GM18520 (cell line): ENCODE data around the gene JAG2.

Source experiments
- ATAC-seq: cut with Tn5 transposase; IDR thresholded peaks from one replicate; pipeline ENCODE4 v1.9.1; 2021; ENCODE audit not compliant: unreplicated experiment

The JAG2 gene

GRCh38 chr14:105142651-105143450 is 25.7 kb downstream of the JAG2 start:
- no peak for ATAC-seq

- ATAC-seq: no peak
These were observed 26.9 kb downstream of the JAG2 start for GRCh38 chr14:105141486-105142281.

DNA sequence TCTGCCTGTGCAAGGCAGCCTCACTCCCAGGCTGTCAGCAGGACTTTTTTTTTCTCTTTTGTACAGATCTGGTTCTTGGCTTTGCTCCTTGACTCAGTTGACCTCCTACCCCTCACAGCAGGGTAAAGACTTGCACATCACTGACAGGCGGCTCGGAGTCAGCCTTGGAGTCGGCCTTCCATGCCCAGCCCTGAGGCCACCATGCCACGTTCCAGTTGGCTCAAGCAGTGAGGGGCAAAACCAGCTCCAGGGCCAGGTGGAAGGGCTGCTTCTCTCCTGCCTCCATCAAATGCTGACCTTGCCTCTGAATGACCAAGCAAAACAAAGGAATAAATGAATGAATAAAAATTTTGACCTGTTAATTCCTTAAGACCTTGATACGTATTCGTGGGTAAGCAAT is 27.6 kb downstream of the JAG2 start:
- ATAC-seq: no peak

GRCh38 chr14:105140581-105140980 is 28.0 kb downstream of the JAG2 start:
- ATAC-seq: no peak

GRCh38 chr14:105139831-105140239 is 28.7 kb downstream of the JAG2 start:
- ATAC-seq: no peak

DNA sequence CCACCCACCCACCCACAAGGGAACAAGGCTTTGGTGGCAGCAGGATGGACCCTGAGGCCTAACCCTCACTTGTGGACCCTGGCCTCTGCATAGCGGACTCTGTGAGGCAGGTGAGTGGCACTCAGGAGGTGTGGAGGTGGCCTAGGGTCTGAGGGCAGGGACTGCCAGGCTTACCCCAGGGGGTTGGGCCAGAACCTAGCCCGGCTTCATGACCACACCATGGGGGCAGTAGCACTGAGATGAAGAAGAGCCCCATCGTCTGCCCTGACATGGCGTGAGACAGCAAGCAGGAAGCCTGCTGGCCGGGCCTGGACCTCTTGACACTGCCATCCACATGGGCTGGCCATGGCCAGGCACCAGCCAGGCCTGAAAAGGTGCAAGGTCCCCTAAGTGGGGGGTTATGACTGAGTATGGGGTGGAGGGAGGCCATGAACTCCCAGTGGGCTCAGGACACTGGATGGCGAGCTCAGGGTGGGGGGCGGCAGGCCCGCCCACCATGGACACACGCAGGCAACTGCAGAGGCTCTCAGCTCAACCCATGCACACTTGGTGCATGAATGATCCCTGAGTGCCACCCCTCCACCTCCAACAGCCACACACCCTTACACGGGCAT is 29.3 kb downstream of the JAG2 start:
- no peak for ATAC-seq

DNA sequence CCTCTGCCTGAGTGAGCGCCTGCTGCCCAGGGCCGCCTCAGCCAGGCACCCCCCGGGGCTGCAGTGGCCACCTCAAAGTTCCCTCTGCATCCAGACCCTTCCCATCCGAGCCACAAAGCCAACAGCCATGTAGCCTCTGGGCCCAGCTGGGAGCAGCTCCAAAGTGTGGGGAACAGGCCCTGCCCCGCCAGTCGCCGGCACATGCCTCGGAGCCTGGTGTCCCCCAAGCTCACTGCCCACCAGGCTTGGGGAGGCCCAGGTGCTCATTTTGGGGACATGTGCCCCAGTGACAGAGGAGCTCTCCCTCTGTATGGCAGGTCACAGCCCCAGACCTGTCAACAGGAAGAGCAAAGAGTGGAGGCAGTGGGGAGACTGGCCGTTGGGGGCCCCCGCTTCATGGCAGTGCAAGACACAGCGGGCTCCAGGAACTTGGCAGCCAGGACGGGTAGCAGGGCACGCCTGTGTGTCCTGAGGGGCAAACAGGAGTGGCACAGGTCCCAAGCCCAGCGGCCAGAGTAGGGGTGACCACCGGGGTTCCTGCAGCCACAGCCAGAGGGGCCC is 29.9 kb downstream of the JAG2 start:
- ATAC-seq: no peak

DNA sequence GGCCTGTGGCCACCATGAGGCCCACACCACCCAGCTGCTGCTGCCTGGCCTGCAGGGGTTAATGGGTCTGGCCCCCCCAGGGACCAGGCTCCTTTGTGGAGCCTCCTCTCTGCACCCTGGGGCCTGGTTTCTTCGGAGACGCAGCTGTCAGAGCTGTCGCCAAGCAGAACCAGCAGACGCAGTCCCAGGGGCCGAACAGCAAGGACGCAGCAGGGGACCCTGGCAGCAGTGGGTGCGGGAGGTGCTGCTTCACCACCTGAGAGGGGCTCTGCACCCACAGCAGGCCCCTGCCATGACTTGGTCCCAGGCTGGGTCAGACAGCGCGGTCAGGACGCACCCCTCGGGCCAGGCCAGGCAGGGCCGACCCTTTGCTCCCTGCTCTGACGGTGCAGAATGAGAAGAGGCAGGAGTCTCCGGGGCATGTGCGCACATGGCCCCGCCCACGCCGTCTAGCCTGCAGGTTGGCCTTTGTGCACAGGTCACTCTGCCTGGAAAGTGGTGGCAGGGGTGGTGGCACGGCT is 30.5 kb downstream of the JAG2 start:
- no peak for ATAC-seq

DNA sequence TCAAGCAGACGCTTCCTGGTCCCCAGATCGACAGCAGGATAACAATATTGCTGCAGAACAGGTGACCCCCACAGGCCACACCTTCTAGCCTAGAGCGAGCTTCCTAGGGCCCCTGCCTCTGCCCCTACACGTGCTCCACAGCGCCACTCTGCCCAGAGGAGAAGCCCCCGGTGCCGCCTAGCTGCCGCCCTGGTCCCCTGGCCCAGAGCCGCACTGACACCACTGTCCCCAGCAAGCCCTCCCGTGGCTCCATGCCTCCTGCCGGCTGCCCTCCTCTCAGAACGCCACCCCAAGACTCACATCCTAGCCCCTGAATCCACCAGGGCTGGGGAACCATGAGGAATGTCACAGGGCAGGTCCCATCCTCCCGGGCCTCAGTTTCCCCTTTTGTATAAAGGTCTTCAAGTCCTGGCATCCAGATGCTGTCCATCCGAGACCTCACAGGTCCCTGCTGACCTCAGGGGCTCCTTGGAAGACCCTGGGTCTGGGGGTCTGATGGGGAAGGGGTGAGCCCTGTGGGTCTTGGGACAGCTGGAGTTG is 31.0 kb downstream of the JAG2 start:
- ATAC-seq: no peak

GRCh38 chr14:105136401-105137322 is 31.9 kb downstream of the JAG2 start:
- no peak for ATAC-seq

DNA sequence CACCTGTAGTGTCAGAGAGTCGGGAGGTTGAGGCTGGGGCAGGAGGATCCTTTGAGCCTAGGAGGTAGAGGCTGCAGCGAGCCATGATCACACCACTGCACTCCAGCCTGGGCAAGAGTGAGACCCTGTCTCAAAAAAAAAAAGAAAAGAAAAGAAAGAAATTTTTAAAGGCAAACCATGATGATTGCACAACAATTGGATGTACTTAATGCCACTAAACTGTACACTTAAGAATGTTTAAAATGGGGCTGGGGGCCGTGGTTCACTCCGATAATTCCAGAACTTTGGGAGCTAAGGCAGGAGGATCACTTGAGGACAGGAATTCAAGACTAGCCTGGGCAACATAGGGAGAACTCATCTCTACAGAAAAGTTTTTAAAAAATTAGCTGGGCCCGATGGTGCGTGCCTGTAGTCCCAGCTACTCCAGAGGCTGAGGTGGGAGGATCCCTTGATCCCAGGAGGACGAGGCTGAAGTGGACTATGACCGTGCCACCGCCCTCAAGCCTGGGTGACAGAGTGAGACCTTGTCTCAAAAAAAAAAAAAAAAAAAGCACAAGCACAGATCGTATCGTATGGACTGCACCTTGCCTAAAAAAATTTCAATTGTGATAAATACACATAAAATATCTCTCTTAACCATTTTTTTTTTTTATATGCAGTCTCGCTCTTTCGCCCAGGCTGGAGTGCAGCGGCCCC is 32.7 kb downstream of the JAG2 start:
- ATAC-seq: no peak

- no peak for ATAC-seq
These were observed 35.5 kb downstream of the JAG2 start for GRCh38 chr14:105132921-105133654.

DNA sequence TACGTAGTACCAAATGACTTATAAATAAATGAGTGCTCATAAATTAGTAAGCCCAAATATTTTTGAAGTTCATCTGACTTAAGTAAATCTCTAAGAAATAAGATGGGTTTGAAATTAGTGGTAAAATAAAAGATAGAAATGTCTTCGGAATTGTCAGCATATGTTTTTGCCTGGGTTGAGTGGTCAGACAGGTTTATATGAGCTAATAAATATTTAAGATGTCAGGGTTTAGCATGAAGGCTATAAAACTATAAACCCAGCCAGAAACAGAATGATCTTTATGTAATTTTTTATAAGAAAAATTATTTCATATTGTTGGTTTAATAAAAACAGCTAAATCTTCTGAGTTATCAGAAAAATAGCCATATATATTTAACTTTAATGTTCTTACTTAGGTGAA is 37.3 kb downstream of the JAG2 start:
- no peak for ATAC-seq

DNA sequence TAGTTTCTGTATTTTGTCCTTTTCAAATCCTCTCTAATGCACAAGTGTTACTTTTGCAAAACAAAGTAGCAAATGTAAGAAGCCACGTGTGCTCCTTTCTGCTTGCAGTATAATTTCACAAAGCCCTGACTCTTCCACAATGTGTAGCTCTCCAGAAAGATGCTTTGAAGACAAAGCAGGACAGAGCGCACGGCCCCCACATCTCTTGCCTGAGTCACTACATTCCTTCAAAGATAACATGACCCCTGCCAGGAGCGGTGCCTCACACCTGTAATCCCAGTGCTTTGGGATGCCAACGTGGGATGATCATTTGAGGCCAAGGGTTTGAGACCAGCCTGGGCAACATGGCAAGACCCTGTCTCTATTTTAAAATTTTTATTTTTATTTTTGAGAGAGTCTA is 40.5 kb downstream of the JAG2 start:
- no peak for ATAC-seq

DNA sequence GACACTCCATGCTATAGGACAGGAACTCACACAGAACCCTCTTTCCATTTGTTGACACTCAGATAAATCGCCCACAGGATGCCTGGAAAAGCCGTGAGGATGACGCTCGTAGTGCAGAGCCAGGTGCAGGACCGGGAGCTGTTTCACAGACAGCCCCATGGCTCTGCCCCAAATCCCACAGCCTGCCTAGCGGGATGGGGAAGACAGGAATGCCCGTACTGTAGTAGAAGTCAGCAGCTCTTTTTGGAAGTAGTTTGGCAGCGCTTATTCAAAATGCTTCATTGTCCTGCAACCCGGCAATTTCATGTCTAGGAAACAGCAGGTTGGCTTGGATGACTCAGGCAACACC is 41.6 kb downstream of the JAG2 start:
- no peak for ATAC-seq

DNA sequence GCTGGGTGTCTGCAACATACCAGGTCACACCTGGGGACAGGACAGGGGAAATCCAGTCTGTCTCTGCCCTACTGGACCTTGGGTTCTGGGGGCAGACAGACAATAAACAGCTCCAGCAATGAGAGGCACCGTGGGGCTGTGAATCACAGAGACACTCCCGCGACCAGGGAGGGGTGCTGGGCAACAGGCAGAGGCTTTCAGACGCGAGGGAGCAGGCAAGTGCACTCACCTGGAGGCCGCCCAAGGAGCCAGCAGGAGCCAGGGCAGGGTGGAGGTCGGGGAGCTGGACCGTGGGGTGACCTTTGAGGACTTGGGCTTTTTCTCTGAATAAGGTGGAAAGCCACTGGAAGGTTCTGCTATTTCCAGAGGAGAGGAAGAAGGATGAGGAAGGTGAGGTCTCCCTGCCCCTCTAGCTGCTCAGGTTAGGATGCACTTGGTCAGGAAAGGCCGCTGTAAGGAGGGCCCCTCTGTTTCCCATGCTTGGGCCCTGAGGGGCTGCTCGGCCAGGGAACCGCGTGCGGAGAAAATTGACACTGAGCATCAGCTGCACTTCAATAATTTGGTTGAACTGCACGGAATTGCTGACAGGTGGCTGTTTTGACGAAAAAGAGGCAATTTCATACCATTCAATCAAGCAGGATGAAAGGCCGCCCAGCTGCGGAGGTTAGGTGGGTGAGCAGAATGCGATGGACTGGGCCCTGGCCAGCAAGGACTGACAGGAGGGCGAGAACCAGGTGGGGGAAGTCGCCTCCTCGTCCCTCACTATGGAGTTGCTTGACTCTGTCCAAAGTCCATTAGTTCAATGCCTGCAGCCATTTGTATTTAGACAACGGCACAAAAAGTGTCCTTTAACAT is 42.2 kb downstream of the JAG2 start:
- ATAC-seq: no peak

- no peak for ATAC-seq
These were observed 43.8 kb downstream of the JAG2 start for GRCh38 chr14:105124823-105125222.
